Measurements from ENCODE around the gene VTI1A. TPM values are rescaled to one million over a fixed set of nuclear protein-coding genes. Genes with fewer than 3 reads are reported as not detected.

VTI1A gene
- total and polyA plus RNA-seq, 2 of the 8 experiments (the other 6 are each of a cell fraction or from before 2014, with no cell fraction given): 6.0 to 20.0 TPM

DNA sequence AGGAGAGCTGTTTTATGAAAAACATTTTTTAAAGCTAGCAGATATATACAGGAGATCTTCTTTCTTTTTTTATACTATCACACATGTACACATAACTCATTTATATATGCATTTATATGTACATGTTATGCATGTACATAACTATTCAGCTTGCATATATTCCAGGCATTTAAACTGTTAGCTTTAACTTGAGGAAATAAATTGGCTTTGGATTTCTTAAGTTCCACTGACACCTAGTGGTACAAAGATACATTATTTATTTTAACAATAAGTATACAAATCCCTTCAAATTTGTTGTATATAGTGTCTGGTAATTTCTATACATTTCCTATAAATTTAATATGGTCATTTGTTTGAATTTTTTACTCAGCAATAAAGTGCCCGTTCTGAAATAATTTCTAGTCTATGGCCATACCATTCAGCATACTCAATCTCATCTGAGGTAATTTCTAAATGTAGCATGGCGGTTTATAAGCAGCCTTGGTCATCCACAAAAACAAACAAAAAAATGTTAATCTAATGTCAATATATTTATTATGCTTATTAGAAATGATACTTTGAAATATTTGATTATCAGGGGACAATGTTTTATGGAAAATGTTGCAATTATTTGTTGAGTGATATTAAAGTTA is 11.9 kb upstream of the VTI1A start:
- H3K18ac ChIP-seq (ENCODE audit: extremely low read depth, low read length): no peak overlapping the region
- H2AK5ac ChIP-seq (ENCODE audit: low read depth, low read length): no peak overlapping the region
- no peak overlapping the region for H3K56ac ChIP-seq (replicated peaks; ENCODE audit: insufficient read length, low read depth, low read length)
- no peak for DNase-seq (ENCODE audit: low read depth in 1 of 2, low spot score in 2 of 2)
- no peak overlapping the region for H4K91ac ChIP-seq (replicated peaks; ENCODE audit: insufficient read length, low read length)
- no peak overlapping the region for H3K14ac ChIP-seq (ENCODE audit: insufficient read length)
- no peaks in the 10 kb centered on the region for H3K79me1 ChIP-seq (ENCODE audit: low read depth, low read length)
- no peaks in the 10 kb centered on the region; the same call in 1 of the 2 replicates for H3K23me2 ChIP-seq (ENCODE audit: low read depth, low read length)
- no peak overlapping the region for H3K9ac ChIP-seq (replicated peaks in 1 of 4; ENCODE audit: extremely low read depth in 1 of 4, low read depth in 3 of 4, low read length in 3 of 4)
- no peaks in the 10 kb centered on the region for H3K4me1 ChIP-seq (replicated peaks in 1 of 4; ENCODE audit: control insufficient read depth in 3 of 4, insufficient read depth in 4 of 4, low read length in 3 of 4)
- H3K27ac ChIP-seq (ENCODE audit: low read depth, low read length): no peak overlapping the region
- no peaks in the 10 kb centered on the region for H3K9me3 ChIP-seq (ENCODE audit: insufficient read depth in 2 of 2, low read depth in 1 of 2, low read length in 1 of 2)
- ChIA-PET POLR2A (ENCODE audit: partially characterized antibody) (interaction anchor here (1.2 kb wide), 1 partner anchor 12 kb away, joined by 5 read pairs; the partner anchor contains the start of genes VTI1A and ZDHHC6), CTCF (ENCODE audit: partially characterized antibody) (interaction anchor here (0.5 to 3.6 kb wide), 30 partner anchors 9 to 1086 kb away, joined by 3 to 21 read pairs (median 4); partner anchors contain the start of genes ACSL5, VTI1A and ZDHHC6)
- H2BK5ac ChIP-seq (ENCODE audit: low read depth, low read length): no peak overlapping the region
- H2AFZ ChIP-seq (ENCODE audit: low read length): no peak overlapping the region
- H2BK12ac ChIP-seq (ENCODE audit: low read depth, low read length): no peak overlapping the region
- FAIRE-seq: no peak
- H3K4me3 ChIP-seq (ENCODE audit: extremely low read depth in 1 of 4, insufficient read depth in 2 of 4, low read depth in 3 of 4, low read length in 4 of 4): no peak overlapping the region
- peaks cover 2% of the 10 kb centered on the region in 2 experiments for H4K20me1 ChIP-seq (replicated peaks in 1 of 2; ENCODE audit: control insufficient read depth in 1 of 2, insufficient read depth in 2 of 2, low read length in 2 of 2)
- WGBS, 2 experiments (ENCODE audit: extremely low coverage in 1 of 2, insufficient coverage in 1 of 2, insufficient read length in 1 of 2, insufficient replicate concordance in 2 of 2, low coverage in 1 of 2, low lambda C conversion rate in 2 of 2, missing lambda C conversion rate in 1 of 2): 76% methylated on average over 2 of the region's 2 CpGs; no CpG with 5 or more reads in 1 of the 2 experiments
- H4K8ac ChIP-seq (ENCODE audit: extremely low read depth, insufficient read depth, low read length): no peak overlapping the region
- no peaks in the 10 kb centered on the region for H3K27me3 ChIP-seq (replicated peaks in 1 of 4; ENCODE audit: control insufficient read depth in 3 of 4, extremely low read depth in 1 of 4, insufficient read depth in 3 of 4, low read length in 3 of 4)
- H3K79me2 ChIP-seq (ENCODE audit: control insufficient read depth in 1 of 2, insufficient read depth in 2 of 2, low read length in 2 of 2): no peaks in the 10 kb centered on the region
- H3K23ac ChIP-seq (ENCODE audit: insufficient read length): no peak overlapping the region
- peaks cover 4 to 62% (median 29%) of the 10 kb centered on the region in 4 experiments; a peak in 7 of 8 replicates for H3K36me3 ChIP-seq (ENCODE audit: control insufficient read depth in 2 of 4, insufficient read depth in 4 of 4, low read length in 3 of 4)
- H3K4me2 ChIP-seq (ENCODE audit: insufficient read depth in 1 of 2, low read depth in 2 of 2, low read length in 2 of 2): no peak overlapping the region
- no peak overlapping the region for H4K5ac ChIP-seq (ENCODE audit: insufficient read length, low read depth, low read length)
- no peak overlapping the region for H2BK20ac ChIP-seq (ENCODE audit: low read length)
- no peak overlapping the region for H2BK15ac ChIP-seq (ENCODE audit: low read length)
- no peak overlapping the region for H2BK120ac ChIP-seq (replicated peaks; ENCODE audit: low read depth, low read length)
- H3K4ac ChIP-seq (replicated peaks; ENCODE audit: insufficient read length, low read depth, low read length): no peak overlapping the region
- TF ChIP-seq, protein P1, sequence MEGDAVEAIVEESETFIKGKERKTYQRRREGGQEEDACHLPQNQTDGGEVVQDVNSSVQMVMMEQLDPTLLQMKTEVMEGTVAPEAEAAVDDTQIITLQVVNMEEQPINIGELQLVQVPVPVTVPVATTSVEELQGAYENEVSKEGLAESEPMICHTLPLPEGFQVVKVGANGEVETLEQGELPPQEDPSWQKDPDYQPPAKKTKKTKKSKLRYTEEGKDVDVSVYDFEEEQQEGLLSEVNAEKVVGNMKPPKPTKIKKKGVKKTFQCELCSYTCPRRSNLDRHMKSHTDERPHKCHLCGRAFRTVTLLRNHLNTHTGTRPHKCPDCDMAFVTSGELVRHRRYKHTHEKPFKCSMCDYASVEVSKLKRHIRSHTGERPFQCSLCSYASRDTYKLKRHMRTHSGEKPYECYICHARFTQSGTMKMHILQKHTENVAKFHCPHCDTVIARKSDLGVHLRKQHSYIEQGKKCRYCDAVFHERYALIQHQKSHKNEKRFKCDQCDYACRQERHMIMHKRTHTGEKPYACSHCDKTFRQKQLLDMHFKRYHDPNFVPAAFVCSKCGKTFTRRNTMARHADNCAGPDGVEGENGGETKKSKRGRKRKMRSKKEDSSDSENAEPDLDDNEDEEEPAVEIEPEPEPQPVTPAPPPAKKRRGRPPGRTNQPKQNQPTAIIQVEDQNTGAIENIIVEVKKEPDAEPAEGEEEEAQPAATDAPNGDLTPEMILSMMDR (IDR thresholded peaks at IDR 0.05; ENCODE audit: control extremely low read depth in 1 of 3, insufficient read depth in 1 of 3, low read depth in 1 of 3, low read length in 3 of 3): peak in 1 of 3 experiments; percentile 7; a peak in 2 of 4 replicates
- TF ChIP-seq RAD21 (IDR thresholded peaks at IDR 0.05 in 1 of 2, conservative IDR thresholded peaks at IDR 0.05 in 1 of 2; ENCODE audit: low read depth in 2 of 2, low read length in 2 of 2) (peak in 1 of 2 experiments; percentile 46; a peak in 3 of 4 replicates), RFX5 (IDR thresholded peaks at IDR 0.05; ENCODE audit: borderline replicate concordance, low read depth, low read length) (no peak), GABPA (IDR thresholded peaks at IDR 0.05; ENCODE audit: borderline replicate concordance, insufficient read depth, low read length) (no peak)
- TF ChIP-seq, protein P2, sequence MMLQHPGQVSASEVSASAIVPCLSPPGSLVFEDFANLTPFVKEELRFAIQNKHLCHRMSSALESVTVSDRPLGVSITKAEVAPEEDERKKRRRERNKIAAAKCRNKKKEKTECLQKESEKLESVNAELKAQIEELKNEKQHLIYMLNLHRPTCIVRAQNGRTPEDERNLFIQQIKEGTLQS (IDR thresholded peaks at IDR 0.05; ENCODE audit: insufficient read depth, low read depth, low read length): no peak
